Panc1 (cell line): Measurements from ENCODE around the gene ZNF132.

Experiments
- POLR2AphosphoS5 ChIP-seq: IDR thresholded peaks from 2 replicates; pipeline ENCODE4 v1.6.1; 2012; ENCODE audit warnings: mild to moderate bottlenecking, low read depth, low read length, moderate library complexity
- TF ChIP-seq, protein P1 (sequence below): fragments of 450-650 bp; IDR thresholded peaks from 2 replicates; pipeline ENCODE4 v1.5.1; 2017; ENCODE audit warnings: mild to moderate bottlenecking
- TF ChIP-seq, protein P2 (sequence below), 2 experiments: IDR thresholded peaks; 2 replicates each; pipeline ENCODE4 v1.6.1; 2011 to 2012; ENCODE audit warnings: low read depth in 2 of 2, control low read depth in 1 of 2, low read length in 1 of 2, mild to moderate bottlenecking in 1 of 2, moderate library complexity in 1 of 2; ENCODE audit not compliant: insufficient read depth in 1 of 2

DNA sequence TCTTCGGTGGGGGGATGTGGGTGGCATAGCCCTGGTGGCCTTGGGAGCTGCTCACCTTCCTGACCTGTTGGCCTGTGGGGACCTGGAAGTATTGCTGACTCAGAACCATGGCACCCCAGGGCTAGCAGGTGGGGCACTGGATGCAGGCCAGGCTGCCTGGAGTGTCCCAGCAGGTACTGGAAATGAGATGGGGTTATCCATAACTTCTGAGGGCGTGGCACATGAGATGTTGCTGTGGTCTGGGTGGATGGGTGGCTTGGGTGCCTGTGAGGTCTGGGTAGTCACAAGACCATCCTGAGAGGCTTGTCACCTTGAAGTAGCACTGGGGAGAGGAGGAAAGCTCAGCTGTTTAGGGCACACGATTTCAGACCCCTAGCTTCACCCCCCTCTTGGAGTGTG lies 45.1 kb downstream of the ZNF132 start:
- TF ChIP-seq, protein P1, sequence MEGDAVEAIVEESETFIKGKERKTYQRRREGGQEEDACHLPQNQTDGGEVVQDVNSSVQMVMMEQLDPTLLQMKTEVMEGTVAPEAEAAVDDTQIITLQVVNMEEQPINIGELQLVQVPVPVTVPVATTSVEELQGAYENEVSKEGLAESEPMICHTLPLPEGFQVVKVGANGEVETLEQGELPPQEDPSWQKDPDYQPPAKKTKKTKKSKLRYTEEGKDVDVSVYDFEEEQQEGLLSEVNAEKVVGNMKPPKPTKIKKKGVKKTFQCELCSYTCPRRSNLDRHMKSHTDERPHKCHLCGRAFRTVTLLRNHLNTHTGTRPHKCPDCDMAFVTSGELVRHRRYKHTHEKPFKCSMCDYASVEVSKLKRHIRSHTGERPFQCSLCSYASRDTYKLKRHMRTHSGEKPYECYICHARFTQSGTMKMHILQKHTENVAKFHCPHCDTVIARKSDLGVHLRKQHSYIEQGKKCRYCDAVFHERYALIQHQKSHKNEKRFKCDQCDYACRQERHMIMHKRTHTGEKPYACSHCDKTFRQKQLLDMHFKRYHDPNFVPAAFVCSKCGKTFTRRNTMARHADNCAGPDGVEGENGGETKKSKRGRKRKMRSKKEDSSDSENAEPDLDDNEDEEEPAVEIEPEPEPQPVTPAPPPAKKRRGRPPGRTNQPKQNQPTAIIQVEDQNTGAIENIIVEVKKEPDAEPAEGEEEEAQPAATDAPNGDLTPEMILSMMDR = no peak
- TF ChIP-seq POLR2AphosphoS5 = no peak
- TF ChIP-seq, protein P2, sequence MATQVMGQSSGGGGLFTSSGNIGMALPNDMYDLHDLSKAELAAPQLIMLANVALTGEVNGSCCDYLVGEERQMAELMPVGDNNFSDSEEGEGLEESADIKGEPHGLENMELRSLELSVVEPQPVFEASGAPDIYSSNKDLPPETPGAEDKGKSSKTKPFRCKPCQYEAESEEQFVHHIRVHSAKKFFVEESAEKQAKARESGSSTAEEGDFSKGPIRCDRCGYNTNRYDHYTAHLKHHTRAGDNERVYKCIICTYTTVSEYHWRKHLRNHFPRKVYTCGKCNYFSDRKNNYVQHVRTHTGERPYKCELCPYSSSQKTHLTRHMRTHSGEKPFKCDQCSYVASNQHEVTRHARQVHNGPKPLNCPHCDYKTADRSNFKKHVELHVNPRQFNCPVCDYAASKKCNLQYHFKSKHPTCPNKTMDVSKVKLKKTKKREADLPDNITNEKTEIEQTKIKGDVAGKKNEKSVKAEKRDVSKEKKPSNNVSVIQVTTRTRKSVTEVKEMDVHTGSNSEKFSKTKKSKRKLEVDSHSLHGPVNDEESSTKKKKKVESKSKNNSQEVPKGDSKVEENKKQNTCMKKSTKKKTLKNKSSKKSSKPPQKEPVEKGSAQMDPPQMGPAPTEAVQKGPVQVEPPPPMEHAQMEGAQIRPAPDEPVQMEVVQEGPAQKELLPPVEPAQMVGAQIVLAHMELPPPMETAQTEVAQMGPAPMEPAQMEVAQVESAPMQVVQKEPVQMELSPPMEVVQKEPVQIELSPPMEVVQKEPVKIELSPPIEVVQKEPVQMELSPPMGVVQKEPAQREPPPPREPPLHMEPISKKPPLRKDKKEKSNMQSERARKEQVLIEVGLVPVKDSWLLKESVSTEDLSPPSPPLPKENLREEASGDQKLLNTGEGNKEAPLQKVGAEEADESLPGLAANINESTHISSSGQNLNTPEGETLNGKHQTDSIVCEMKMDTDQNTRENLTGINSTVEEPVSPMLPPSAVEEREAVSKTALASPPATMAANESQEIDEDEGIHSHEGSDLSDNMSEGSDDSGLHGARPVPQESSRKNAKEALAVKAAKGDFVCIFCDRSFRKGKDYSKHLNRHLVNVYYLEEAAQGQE (IDR thresholded peaks at IDR 0.05; ENCODE audit: insufficient read depth in 1 of 2, low read depth in 2 of 2, low read length in 1 of 2) = no peak
